Measurements from ENCODE around the gene POU2F1. TPM values are rescaled to one million over a fixed set of nuclear protein-coding genes. Genes with fewer than 3 reads are reported as not detected.

The POU2F1 gene
- total and polyA plus RNA-seq, 2 experiments from 2014 or later: 9.2 to 21.9 TPM

- Histone ChIP-seq H3K4me1 (ENCODE audit: low read depth) (peaks cover 20% of the 10 kb centered on the region), H3K36me3 (no peaks in the 10 kb centered on the region), H3K9me3 (ENCODE audit: low read depth) (no peaks in the 10 kb centered on the region), H3K27me3 (no peaks in the 10 kb centered on the region), H3K27ac (peak overlapping the region; percentile 23), H3K4me3 (no peak overlapping the region)
- no peak for TF ChIP-seq CTCF (IDR thresholded peaks at IDR 0.05; ENCODE audit: low read depth, low read length)
- no peak for DNase-seq (ENCODE audit: low read depth in 1 of 2, low spot score in 1 of 2)
These were observed 27.1 kb downstream of the POU2F1 start for GRCh38 chr1:167247754-167248153.

- no peak for DNase-seq (ENCODE audit: low read depth in 1 of 2, low spot score in 1 of 2)
- H3K4me3 ChIP-seq: no peak overlapping the region
- TF ChIP-seq CTCF (IDR thresholded peaks at IDR 0.05; ENCODE audit: low read depth, low read length): no peak
- H3K27me3 ChIP-seq: no peaks in the 10 kb centered on the region
- no peaks in the 10 kb centered on the region for H3K9me3 ChIP-seq (ENCODE audit: low read depth)
- peak overlapping the region; percentile 23 for H3K27ac ChIP-seq
- no peaks in the 10 kb centered on the region for H3K36me3 ChIP-seq
- H3K4me1 ChIP-seq (ENCODE audit: low read depth): peaks cover 20% of the 10 kb centered on the region
These were observed 28.3 kb downstream of the POU2F1 start for GRCh38 chr1:167248707-167249642.

GRCh38 chr1:167249702-167250101, 29.0 kb downstream of the POU2F1 start:
- Histone ChIP-seq H3K4me1 (ENCODE audit: low read depth) (peaks cover 23% of the 10 kb centered on the region), H3K4me3 (no peak overlapping the region), H3K27me3 (no peaks in the 10 kb centered on the region), H3K36me3 (no peaks in the 10 kb centered on the region), H3K27ac (no peak overlapping the region), H3K9me3 (ENCODE audit: low read depth) (no peaks in the 10 kb centered on the region)
- TF ChIP-seq CTCF (IDR thresholded peaks at IDR 0.05; ENCODE audit: low read depth, low read length): no peak
- DNase-seq (ENCODE audit: low read depth in 1 of 2, low spot score in 1 of 2): no peak

GRCh38 chr1:167250482-167250881, 29.8 kb downstream of the POU2F1 start:
- Histone ChIP-seq H3K27ac (no peak overlapping the region), H3K4me1 (ENCODE audit: low read depth) (peaks cover 30% of the 10 kb centered on the region), H3K36me3 (no peaks in the 10 kb centered on the region), H3K4me3 (no peak overlapping the region), H3K9me3 (ENCODE audit: low read depth) (no peaks in the 10 kb centered on the region), H3K27me3 (no peaks in the 10 kb centered on the region)
- no peak for TF ChIP-seq CTCF (IDR thresholded peaks at IDR 0.05; ENCODE audit: low read depth, low read length)
- no peak for DNase-seq (ENCODE audit: low read depth in 1 of 2, low spot score in 1 of 2)

DNA sequence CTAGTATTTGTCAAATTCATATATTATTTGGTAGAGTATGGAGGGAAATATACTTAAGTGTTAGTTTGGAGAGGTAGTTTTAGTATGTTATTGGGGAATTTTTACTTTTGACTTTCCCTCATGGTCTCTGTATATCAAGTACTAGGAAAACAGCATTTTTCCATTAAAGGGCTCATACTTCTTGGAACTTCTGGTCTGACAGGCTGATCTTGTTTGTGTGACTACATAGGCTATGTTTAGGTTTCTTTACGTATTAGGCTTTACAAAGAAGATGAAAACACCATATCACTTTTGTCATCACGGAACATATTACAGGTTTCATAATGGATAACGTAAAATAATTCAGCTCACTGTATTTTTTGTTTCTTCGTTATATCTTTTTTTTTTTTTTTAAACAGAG, 30.8 kb downstream of the POU2F1 start:
- TF ChIP-seq CTCF (IDR thresholded peaks at IDR 0.05; ENCODE audit: low read depth, low read length): no peak

More for the DNA sequence above, 30.8 kb downstream of the POU2F1 start:
- H3K4me3 ChIP-seq: no peak overlapping the region
- H3K36me3 ChIP-seq: no peaks in the 10 kb centered on the region
- H3K27ac ChIP-seq: no peak overlapping the region
- H3K9me3 ChIP-seq (ENCODE audit: low read depth): no peaks in the 10 kb centered on the region
- H3K27me3 ChIP-seq: no peaks in the 10 kb centered on the region
- DNase-seq (ENCODE audit: low read depth in 1 of 2, low spot score in 1 of 2): no peak
- peaks cover 30% of the 10 kb centered on the region for H3K4me1 ChIP-seq (ENCODE audit: low read depth)

Data from cardiac muscle cell (in vitro differentiated cells and primary cell).